ENCODE data around the gene NIPBL.

The NIPBL gene

GRCh38 chr5:36876965-36877666 is 547 bp downstream of the NIPBL start:
- no peaks in the 10 kb centered on the region for H3K9me3 Mint-ChIP-seq
- TF ChIP-seq, protein P1, sequence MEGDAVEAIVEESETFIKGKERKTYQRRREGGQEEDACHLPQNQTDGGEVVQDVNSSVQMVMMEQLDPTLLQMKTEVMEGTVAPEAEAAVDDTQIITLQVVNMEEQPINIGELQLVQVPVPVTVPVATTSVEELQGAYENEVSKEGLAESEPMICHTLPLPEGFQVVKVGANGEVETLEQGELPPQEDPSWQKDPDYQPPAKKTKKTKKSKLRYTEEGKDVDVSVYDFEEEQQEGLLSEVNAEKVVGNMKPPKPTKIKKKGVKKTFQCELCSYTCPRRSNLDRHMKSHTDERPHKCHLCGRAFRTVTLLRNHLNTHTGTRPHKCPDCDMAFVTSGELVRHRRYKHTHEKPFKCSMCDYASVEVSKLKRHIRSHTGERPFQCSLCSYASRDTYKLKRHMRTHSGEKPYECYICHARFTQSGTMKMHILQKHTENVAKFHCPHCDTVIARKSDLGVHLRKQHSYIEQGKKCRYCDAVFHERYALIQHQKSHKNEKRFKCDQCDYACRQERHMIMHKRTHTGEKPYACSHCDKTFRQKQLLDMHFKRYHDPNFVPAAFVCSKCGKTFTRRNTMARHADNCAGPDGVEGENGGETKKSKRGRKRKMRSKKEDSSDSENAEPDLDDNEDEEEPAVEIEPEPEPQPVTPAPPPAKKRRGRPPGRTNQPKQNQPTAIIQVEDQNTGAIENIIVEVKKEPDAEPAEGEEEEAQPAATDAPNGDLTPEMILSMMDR (IDR thresholded peaks at IDR 0.05; ENCODE audit: unreplicated experiment in 3 of 3), result no peak
- H3K27ac Mint-ChIP-seq, result peak overlapping the region; percentile 81 to 99 (median 98)
- peaks cover 45% of the 10 kb centered on the region for H3K4me1 Mint-ChIP-seq
- peaks cover 3% of the 10 kb centered on the region for H3K36me3 Mint-ChIP-seq (ENCODE audit: low read depth)
- no peaks in the 10 kb centered on the region for H3K27me3 Mint-ChIP-seq (ENCODE audit: low read depth)
- H3K4me3 Mint-ChIP-seq, result peak overlapping the region; percentile 87 to 93 (median 92)

DNA sequence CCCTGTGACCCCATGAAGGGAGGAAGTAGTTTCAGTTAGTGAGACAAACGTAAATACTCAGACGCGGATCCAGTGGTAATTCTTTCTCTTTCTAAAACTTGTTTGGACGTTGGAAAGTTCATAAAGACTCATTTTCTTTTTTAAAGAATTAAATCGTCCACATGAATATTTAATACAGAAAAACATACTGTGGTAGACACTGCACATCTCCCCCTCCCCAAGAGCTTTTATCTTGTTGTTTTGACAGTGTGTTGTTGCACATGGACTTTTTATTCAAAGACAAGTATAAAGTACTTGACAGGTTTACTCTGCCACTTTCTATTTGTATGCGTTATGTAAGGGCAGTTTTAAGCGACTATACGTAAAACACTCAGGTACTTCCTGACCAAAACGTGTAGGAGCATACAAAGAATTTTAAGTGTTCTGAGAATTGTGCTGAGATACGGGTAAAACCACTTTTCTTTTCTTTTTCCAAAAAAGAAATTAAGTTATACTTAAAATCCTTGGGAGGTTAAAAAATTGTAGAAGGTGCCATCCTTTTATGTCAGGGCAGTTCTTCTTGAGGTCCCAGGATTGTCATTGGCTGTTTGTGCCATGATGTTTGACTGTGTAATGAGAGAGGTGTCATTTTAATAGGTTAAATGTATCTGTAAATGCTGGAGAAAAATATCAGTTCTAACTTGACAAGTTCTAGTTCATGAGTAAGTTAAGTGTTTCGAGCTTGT is 1.3 kb downstream of the NIPBL start:
- TF ChIP-seq, protein P1 (IDR thresholded peaks at IDR 0.05; ENCODE audit: unreplicated experiment in 3 of 3), result no peak
- H3K27me3 Mint-ChIP-seq (ENCODE audit: low read depth), result no peaks in the 10 kb centered on the region

GRCh38 chr5:36878392-36879082 is 2.0 kb downstream of the NIPBL start:
- Mint-ChIP-seq H3K9me3 (no peaks in the 10 kb centered on the region), H3K4me3 (peak overlapping the region; percentile 87 to 93 (median 92)), H3K4me1 (peaks cover 39% of the 10 kb centered on the region), H3K27ac (peak overlapping the region; percentile 81 to 99 (median 98)), H3K36me3 (ENCODE audit: low read depth) (no peaks in the 10 kb centered on the region), H3K27me3 (ENCODE audit: low read depth) (no peaks in the 10 kb centered on the region)
- TF ChIP-seq, protein P1 (IDR thresholded peaks at IDR 0.05; ENCODE audit: unreplicated experiment in 3 of 3), result no peak

More for the DNA sequence above, 1.3 kb downstream of the NIPBL start:
- H3K27ac Mint-ChIP-seq, result peak overlapping the region; percentile 81 to 99 (median 98)
- H3K36me3 Mint-ChIP-seq (ENCODE audit: low read depth), result no peaks in the 10 kb centered on the region
- peaks cover 43% of the 10 kb centered on the region for H3K4me1 Mint-ChIP-seq
- H3K4me3 Mint-ChIP-seq, result peak overlapping the region; percentile 87 to 93 (median 92)
- H3K9me3 Mint-ChIP-seq, result no peaks in the 10 kb centered on the region

DNA sequence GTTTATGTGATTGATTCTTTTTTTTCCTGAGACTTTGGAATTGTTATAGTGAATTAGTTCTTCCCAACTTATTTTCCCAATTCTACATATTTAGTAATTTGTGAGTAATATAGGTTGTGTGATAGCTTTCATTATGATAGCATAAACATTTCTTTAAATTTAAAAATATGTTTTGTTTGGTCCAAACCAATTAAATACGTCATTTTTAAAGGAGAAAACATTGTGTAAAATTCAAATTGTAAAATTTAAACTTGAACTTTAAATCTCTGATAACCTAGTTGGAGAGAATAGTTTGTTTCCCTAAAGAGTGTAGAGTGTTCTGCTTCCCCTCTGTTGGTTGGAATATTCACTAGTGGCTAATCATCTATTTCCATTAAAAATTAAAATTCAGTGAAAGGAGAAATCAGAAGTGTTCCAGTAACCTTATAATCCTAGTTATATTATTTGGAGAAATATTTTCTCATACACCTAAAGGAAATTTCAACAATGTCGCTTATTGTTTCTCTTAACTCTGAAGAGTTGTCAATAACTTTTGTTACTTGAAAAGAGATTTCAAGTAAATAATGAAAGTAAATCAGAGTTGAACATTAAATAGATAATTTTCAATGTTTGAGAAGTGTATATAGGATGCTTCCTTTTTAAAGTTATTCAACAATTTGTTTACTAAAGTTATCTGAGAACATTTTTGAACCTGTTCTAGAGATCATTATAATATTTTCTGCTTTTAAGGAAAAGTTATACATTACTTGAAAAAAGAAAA is 2.9 kb downstream of the NIPBL start:
- Mint-ChIP-seq H3K27me3 (ENCODE audit: low read depth) (no peaks in the 10 kb centered on the region), H3K4me3 (peak overlapping the region; percentile 87 to 93 (median 92)), H3K4me1 (peaks cover 41% of the 10 kb centered on the region), H3K27ac (peak overlapping the region; percentile 81 to 99 (median 98)), H3K9me3 (no peaks in the 10 kb centered on the region), H3K36me3 (ENCODE audit: low read depth) (no peaks in the 10 kb centered on the region)
- TF ChIP-seq, protein P1 (IDR thresholded peaks at IDR 0.05; ENCODE audit: unreplicated experiment in 3 of 3), result no peak

DNA sequence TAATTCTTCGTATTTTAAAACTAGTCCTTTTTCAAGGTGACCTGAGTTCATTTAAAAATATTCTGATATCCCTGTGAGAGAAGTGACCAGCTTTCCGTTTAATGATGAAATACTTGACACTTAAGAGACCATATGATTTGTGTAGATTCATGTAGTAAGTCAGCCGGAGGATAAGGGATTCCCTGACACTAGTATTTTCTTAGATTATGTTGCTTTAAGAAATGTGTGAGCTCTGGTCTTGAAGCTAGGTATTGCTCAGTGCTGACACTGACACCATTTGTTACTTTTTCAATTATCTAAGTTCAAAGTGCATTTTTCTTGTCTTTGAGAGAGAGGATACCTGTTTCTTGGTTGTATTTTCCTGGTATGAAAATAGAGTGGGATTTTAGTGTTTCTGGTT is 4.2 kb downstream of the NIPBL start:
- peaks cover 7% of the 10 kb centered on the region for H3K36me3 Mint-ChIP-seq (ENCODE audit: low read depth)

More for the DNA sequence above, 4.2 kb downstream of the NIPBL start:
- peak overlapping the region; percentile 53 to 68 (median 60) for H3K4me3 Mint-ChIP-seq
- TF ChIP-seq, protein P1 (IDR thresholded peaks at IDR 0.05; ENCODE audit: unreplicated experiment in 3 of 3), result no peak
- H3K27ac Mint-ChIP-seq, result peak overlapping the region in 2 of 3 experiments; percentile 36 to 51
- H3K4me1 Mint-ChIP-seq, result peaks cover 36% of the 10 kb centered on the region
- no peaks in the 10 kb centered on the region for H3K9me3 Mint-ChIP-seq
- no peaks in the 10 kb centered on the region for H3K27me3 Mint-ChIP-seq (ENCODE audit: low read depth)

Data from nephron (organoid).